Lower leg skin (tissue), 4 donors: ENCODE data around the gene EXOC3L2. TPM values are rescaled to one million over a fixed set of nuclear protein-coding genes. Genes with fewer than 3 reads are reported as not detected.

Source experiments
- DNase-seq, 2 donors: peaks; one replicate each; pipeline ENCODE4 v3.0.0-alpha.2; 2019; ENCODE audit warnings: low spot score in 2 of 2
- H3K4me3 ChIP-seq: fragments of 200-600 bp; sonication (generic); 2 replicates; pipeline ENCODE4 v1.5.1; 2017; ENCODE audit warnings: mild to moderate bottlenecking, low read depth; ENCODE audit not compliant: poor library complexity, severe bottlenecking
- CTCF ChIP-seq, 3 donors: fragments of 450-650 bp; IDR thresholded peaks; one replicate each; pipeline ENCODE4 v1.5.1; 2016; ENCODE audit warnings: antibody characterized with exemption in 3 of 3, mild to moderate bottlenecking in 3 of 3, moderate library complexity in 2 of 3
- POLR2A ChIP-seq, 2 donors: fragments of 450-650 bp; IDR thresholded peaks; one replicate each; pipeline ENCODE4 v1.6.1; 2016 to 2017; ENCODE audit warnings: antibody characterized with exemption in 2 of 2, mild to moderate bottlenecking in 1 of 2, moderate library complexity in 1 of 2
- WGBS, 2 donors: methylation state at CpG; one replicate each; pipeline ENCODE4 v1.1.5; 2018; 5-methylcytosine and 5-hydroxymethylcytosine counted together
- intact Hi-C: fragments of 100-400 bp; cut with DNase I; formaldehyde crosslinking; loops from one replicate; pipeline ENCODE4 v1.15.0; 2023; ENCODE audit warnings: low total_unique reads
- total RNA-seq, 4 donors: library from RNA; depleted of rRNA; stranded (reverse); fragments of >200 nt; gene quantifications; one replicate each; pipeline ENCODE4 v1.1.0, GENCODE V29; 2016

The EXOC3L2 gene
- total RNA-seq, 4 donors from 2014 or later, result 1.2 to 4.5 (median 1.6) TPM

- WGBS, 2 donors, result 71 to 75% methylated on average over 15 to 21 of the region's 21 CpGs
- H3K4me3 ChIP-seq, result no peak overlapping the region
- TF ChIP-seq CTCF (IDR thresholded peaks at IDR 0.05) (no peak), POLR2A (IDR thresholded peaks at IDR 0.05) (no peak)
- no peak for DNase-seq
- intact Hi-C loops, result no loop called here
These were observed 74.8 kb downstream of the EXOC3L2 start for GRCh38 chr19:45170146-45171106.

- no peak for TF ChIP-seq CTCF (IDR thresholded peaks at IDR 0.05)
- no peak for TF ChIP-seq POLR2A (IDR thresholded peaks at IDR 0.05)
- H3K4me3 ChIP-seq, result no peak overlapping the region
- DNase-seq, result no peak
- intact Hi-C loops, result no loop called here
- WGBS, 2 donors, result 87 to 91% methylated on average over 10 of the region's 10 CpGs
These were observed 75.6 kb downstream of the EXOC3L2 start for GRCh38 chr19:45169602-45170001.

GRCh38 chr19:45168767-45169351 is 76.3 kb downstream of the EXOC3L2 start:
- DNase-seq, result no peak
- TF ChIP-seq POLR2A (IDR thresholded peaks at IDR 0.05) (no peak), CTCF (IDR thresholded peaks at IDR 0.05) (no peak)
- intact Hi-C loops, result no loop called here
- 78 to 81% methylated on average over 16 of the region's 16 CpGs for WGBS, 2 donors
- no peak overlapping the region for H3K4me3 ChIP-seq

GRCh38 chr19:45166723-45167252 is 78.4 kb downstream of the EXOC3L2 start:
- 55 to 57% methylated on average over 14 of the region's 14 CpGs for WGBS, 2 donors
- intact Hi-C loops, result no loop called here
- TF ChIP-seq POLR2A (IDR thresholded peaks at IDR 0.05), result no peak
- TF ChIP-seq CTCF (IDR thresholded peaks at IDR 0.05), result no peak

GRCh38 chr19:45164577-45165335 is 80.5 kb downstream of the EXOC3L2 start:
- peak in 1 of 2 donors; percentile 91 for DNase-seq
- intact Hi-C loops, result no loop called here
- WGBS, 2 donors, result 23 to 27% methylated on average over 21 to 26 of the region's 27 CpGs
- no peak for TF ChIP-seq CTCF (IDR thresholded peaks at IDR 0.05)
- no peak overlapping the region for H3K4me3 ChIP-seq

More at GRCh38 chr19:45166723-45167252, 78.4 kb downstream of the EXOC3L2 start:
- no peak for DNase-seq
- no peak overlapping the region for H3K4me3 ChIP-seq
